ENCODE measurements around the gene GPBP1.
"Not testable (repeated sequence)": the region's sequence is repeated elsewhere in the genome, so short reads cannot be mapped to it uniquely, and the experiment has no call there.

GPBP1 gene

GRCh38 chr5:57259704-57260103 lies 85.8 kb downstream of the GPBP1 start:
- H3K4me3 ChIP-seq (ENCODE audit: low read depth, low read length): no peak overlapping the region

GRCh38 chr5:57262541-57262940 lies 88.7 kb downstream of the GPBP1 start:
- TF ChIP-seq CTCF (IDR thresholded peaks at IDR 0.05; ENCODE audit: low read depth, low read length): no peak
- no peak overlapping the region for H3K4me3 ChIP-seq (ENCODE audit: low read depth, low read length)

More at GRCh38 chr5:57259704-57260103, 85.8 kb downstream of the GPBP1 start:
- no peak for TF ChIP-seq CTCF (IDR thresholded peaks at IDR 0.05; ENCODE audit: low read depth, low read length)

GRCh38 chr5:57267805-57268204 lies 93.9 kb downstream of the GPBP1 start:
- no peak overlapping the region for H3K4me3 ChIP-seq (ENCODE audit: low read depth, low read length)
- TF ChIP-seq CTCF (IDR thresholded peaks at IDR 0.05; ENCODE audit: low read depth, low read length): no peak

- H3K4me3 ChIP-seq (ENCODE audit: low read depth, low read length): no peak overlapping the region
- TF ChIP-seq CTCF (IDR thresholded peaks at IDR 0.05; ENCODE audit: low read depth, low read length): no peak
Measured at GRCh38 chr5:57276353-57276752, 102.5 kb downstream of the GPBP1 start.

- H3K4me3 ChIP-seq (ENCODE audit: low read depth, low read length): no peak overlapping the region
- TF ChIP-seq CTCF (IDR thresholded peaks at IDR 0.05; ENCODE audit: low read depth, low read length): no peak
Measured at GRCh38 chr5:57277085-57277484, 103.2 kb downstream of the GPBP1 start.

- TF ChIP-seq CTCF (IDR thresholded peaks at IDR 0.05; ENCODE audit: low read depth, low read length): no peak
- H3K4me3 ChIP-seq (ENCODE audit: low read depth, low read length): no peak overlapping the region
Measured at GRCh38 chr5:57280853-57281252, 107.0 kb downstream of the GPBP1 start.

GRCh38 chr5:57285084-57285483 lies 111.2 kb downstream of the GPBP1 start:
- not testable (repeated sequence) for H3K4me3 ChIP-seq (ENCODE audit: low read depth, low read length)

GRCh38 chr5:57291894-57292293 lies 118.0 kb downstream of the GPBP1 start:
- TF ChIP-seq CTCF (IDR thresholded peaks at IDR 0.05; ENCODE audit: low read depth, low read length): no peak
- no peak overlapping the region for H3K4me3 ChIP-seq (ENCODE audit: low read depth, low read length)

Measured in WI38 (cell line).